K562 (cell line): ENCODE data around the gene ALOX5. TPM values are rescaled to one million over a fixed set of nuclear protein-coding genes. Genes with fewer than 3 reads are reported as not detected.
A peak's percentile ranks its signal among the peaks of the same experiment; 100 is the strongest.

Source experiments
- ASH1L ChIP-seq: fragments of 450-650 bp; IDR thresholded peaks from 2 replicates; pipeline ENCODE4 v1.6.1; 2018; ENCODE audit warnings: borderline replicate concordance, mild to moderate bottlenecking, low read depth; ENCODE audit not compliant: partially characterized antibody
- ATF1 ChIP-seq, 2 experiments: fragments of 450-650 bp in 1 of 2; IDR thresholded peaks; 2 replicates each; pipeline ENCODE4 v1.6.1; 2016; ENCODE audit warnings: missing compliant biosample characterization in 1 of 2, missing genetic modification characterization in 1 of 2
- BRD4 ChIP-seq: fragments of 200-600 bp; sonication (generic); IDR thresholded peaks from 2 replicates; pipeline ENCODE4 v1.6.1; 2017; ENCODE audit warnings: inconsistent platforms
- DACH1 ChIP-seq: fragments of 450-650 bp; IDR thresholded peaks from 2 replicates; pipeline ENCODE4 v1.6.1; 2018; ENCODE audit not compliant: partially characterized antibody
- ELF2 ChIP-seq: fragments of 250-450 bp; sonication (Bioruptor Pico); IDR thresholded peaks from 2 replicates; pipeline ENCODE4 v1.5.0; 2021; ENCODE audit warnings: mild to moderate bottlenecking
- FOXA3 ChIP-seq, 2 experiments: fragments of 450-650 bp in 1 of 2; sonication (generic) in 1 of 2; formaldehyde crosslinking; IDR thresholded peaks in 1 of 2; conservative IDR thresholded peaks in 1 of 2; 2 replicates each; pipeline versions ENCODE4 v1.4.0 to v1.8.0; 2020 to 2022; ENCODE audit warnings: mild to moderate bottlenecking in 2 of 2, missing genetic modification reagents in 1 of 2
- KAT2B ChIP-seq: IDR thresholded peaks from one replicate; pipeline ENCODE4 v1.6.1; 2012; ENCODE audit warnings: low read depth, mild to moderate bottlenecking, control low read depth, inconsistent platforms, low read length, moderate library complexity
- L3MBTL2 ChIP-seq: fragments of 450-650 bp; IDR thresholded peaks from 2 replicates; pipeline ENCODE4 v1.6.1; 2016; ENCODE audit warnings: mild to moderate bottlenecking, moderate library complexity
- MEF2D ChIP-seq: conservative IDR thresholded peaks from 2 replicates; pipeline ENCODE4 v1.6.1; 2016; ENCODE audit warnings: low read depth, missing genetic modification characterization, missing compliant biosample characterization
- MTA1 ChIP-seq: fragments of 450-650 bp; IDR thresholded peaks from 2 replicates; pipeline ENCODE4 v1.6.1; 2017; ENCODE audit warnings: borderline replicate concordance
- NFIC ChIP-seq: fragments of 450-650 bp; IDR thresholded peaks from 2 replicates; pipeline ENCODE4 v1.6.1; 2017; ENCODE audit warnings: mild to moderate bottlenecking, inconsistent platforms
- POLR2B ChIP-seq: fragments of 450-650 bp; IDR thresholded peaks from 2 replicates; pipeline ENCODE4 v1.6.1; 2018; ENCODE audit warnings: low read depth; ENCODE audit not compliant: partially characterized antibody
- PTBP1 ChIP-seq: fragments of 200-400 bp; formaldehyde crosslinking; IDR thresholded peaks from 2 replicates; pipeline ENCODE4 v1.6.1; 2017; ENCODE audit warnings: low read depth, low read length
- TBL1XR1 ChIP-seq, 2 experiments: IDR thresholded peaks; 2 replicates each; pipeline ENCODE4 v1.6.1; 2012; ENCODE audit warnings: improper control_type of control experiment in 2 of 2, low read length in 2 of 2, mild to moderate bottlenecking in 1 of 2
- TRIM24 ChIP-seq, 2 experiments: fragments of 450-650 bp; IDR thresholded peaks; 2 replicates each; pipeline ENCODE4 v1.6.1; 2016
- ZNF12 ChIP-seq: sonication (generic); formaldehyde crosslinking; IDR thresholded peaks from 2 replicates; pipeline ENCODE4 v1.4.0; 2020; ENCODE audit warnings: mild to moderate bottlenecking, missing genetic modification reagents
- ZNF764 ChIP-seq: fragments of 250-450 bp; sonication (Bioruptor Pico); IDR thresholded peaks from 2 replicates; pipeline ENCODE4 v1.4.0; 2020; ENCODE audit warnings: low read depth, mild to moderate bottlenecking, moderate library complexity
- ZNF780A ChIP-seq: fragments of 250-450 bp; sonication (Bioruptor Pico); IDR thresholded peaks from 2 replicates; pipeline ENCODE4 v1.5.0; 2021; ENCODE audit warnings: mild to moderate bottlenecking
- ZNF79 ChIP-seq: fragments of 250-450 bp; sonication (Bioruptor Pico); IDR thresholded peaks from 2 replicates; pipeline ENCODE4 v1.4.0; 2020; ENCODE audit warnings: low read depth, mild to moderate bottlenecking, moderate library complexity
- polyA plus RNA-seq, 8 experiments: library from polyadenylated mRNA; depleted of rRNA in 4 of 8; stranded (reverse) in 5 of 8; unstranded in 3 of 8; fragments of >200 nt; fragmentation: Nextera tagmentation in 2 of 8; fragmentation: Illumina TruSeq in 1 of 8; extraction: Ambion mirVana in 2 of 8; extraction: Trizol in 1 of 8; gene quantifications; 2 replicates each; pipeline versions ENCODE4 v1.2.1 to v1.2.3, GENCODE V29; 2011 to 2014; ENCODE audit warnings: inconsistent platforms in 1 of 8, missing spikeins in 1 of 8
- total RNA-seq, 7 experiments: library from RNA; depleted of rRNA in 6 of 7; stranded (reverse); fragments of >200 nt in 6 of 7; fragmentation: Illumina TruSeq in 2 of 7; extraction: Trizol in 2 of 7; gene quantifications; 2 replicates each; pipeline versions ENCODE4 v1.2.1 to v1.2.3, GENCODE V29; 2011 to 2021; ENCODE audit warnings: low replicate concordance in 1 of 7
- TF ChIP-seq, protein P1 (sequence below), 2 experiments: fragments of 450-650 bp in 1 of 2; sonication (generic) in 1 of 2; formaldehyde crosslinking in 1 of 2; IDR thresholded peaks in 1 of 2; conservative IDR thresholded peaks in 1 of 2; 2 replicates each; pipeline versions ENCODE4 v1.6.1 to v1.8.1; 2016 to 2023; ENCODE audit warnings: mild to moderate bottlenecking in 2 of 2, moderate library complexity in 2 of 2, inconsistent platforms in 1 of 2, missing genetic modification reagents in 1 of 2
- TF ChIP-seq, protein P2 (sequence below): fragments of 250-450 bp; sonication (Bioruptor Pico); IDR thresholded peaks from 2 replicates; pipeline ENCODE4 v1.5.0; 2021; ENCODE audit warnings: mild to moderate bottlenecking, borderline replicate concordance
- TF ChIP-seq, protein P3 (sequence below): IDR thresholded peaks from 2 replicates; pipeline ENCODE4 v1.6.1; 2016; ENCODE audit warnings: missing genetic modification characterization, missing compliant biosample characterization
- TF ChIP-seq, protein P4 (sequence below): fragments of 250-450 bp; sonication (Bioruptor Pico); IDR thresholded peaks from 2 replicates; pipeline ENCODE4 v1.8.0; 2021; ENCODE audit warnings: moderate library complexity, mild to moderate bottlenecking, inconsistent platforms

The ALOX5 gene
- total and polyA plus RNA-seq, 9 of the 15 experiments (the other 6 are each of a cell fraction or from before 2014, with no cell fraction given), result 0.10 to 2.4 (median 1.4) TPM

DNA sequence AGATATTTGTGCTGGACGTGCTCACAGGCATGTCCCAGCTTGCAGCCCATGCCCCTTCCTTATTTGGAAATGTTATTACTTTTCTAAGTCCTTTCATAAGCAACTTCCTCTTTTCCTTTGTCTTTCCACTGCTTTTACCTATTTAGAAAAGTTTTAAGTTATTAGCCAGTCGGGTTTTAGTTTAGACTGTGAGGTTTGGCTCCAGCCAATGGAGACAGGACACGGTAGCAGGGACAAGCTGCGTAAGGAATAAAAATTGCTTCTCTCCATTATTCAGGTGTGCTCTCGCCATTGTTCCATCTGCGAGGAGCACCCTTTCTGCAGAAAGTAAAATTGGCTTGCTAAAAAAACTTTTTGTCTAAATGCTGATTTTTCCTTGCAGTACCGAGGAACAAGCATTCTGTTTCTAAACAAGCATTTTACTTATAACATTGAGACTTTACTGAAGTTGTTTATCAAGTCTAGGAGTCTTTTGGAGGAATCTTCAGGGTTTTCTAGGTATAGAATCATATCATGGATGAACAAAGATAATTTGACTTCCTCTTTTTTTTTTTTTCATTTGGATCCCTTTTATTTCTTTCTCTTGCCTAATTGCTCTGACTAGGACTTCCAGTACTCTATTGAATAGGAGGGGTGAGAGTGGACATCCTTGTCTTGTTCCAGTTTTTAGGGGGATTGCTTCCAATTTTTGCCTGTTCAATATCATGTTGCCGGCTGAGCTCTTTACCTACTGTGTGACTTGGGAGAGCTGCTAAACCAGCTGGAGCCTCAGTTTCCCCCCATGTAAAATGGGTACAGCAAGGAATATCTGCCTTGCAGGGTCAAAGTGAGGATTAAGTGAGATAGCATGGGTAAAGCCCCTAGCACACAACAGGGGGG lies 63.8 kb downstream of the ALOX5 start (continued):
- no peak for TF ChIP-seq POLR2B
- peak in 1 of 2 experiments; percentile 68; a peak in 2 of 4 replicates for TF ChIP-seq TRIM24 (IDR thresholded peaks at IDR 0.05)
- TF ChIP-seq DACH1, result no peak
- no peak for TF ChIP-seq ATF1 (CRISPR knock-in tag; IDR thresholded peaks at IDR 0.05)
- TF ChIP-seq ATF1 (tag; IDR thresholded peaks at IDR 0.05), result 0 out of 2 replicates have a peak, but pooled peaks have one; percentile 18
- peak; percentile 33; the same call in 1 of the 2 replicates for TF ChIP-seq ZNF764 (CRISPR knock-in tag)
- no peak for TF ChIP-seq MEF2D (tag)
- TF ChIP-seq, protein P1, sequence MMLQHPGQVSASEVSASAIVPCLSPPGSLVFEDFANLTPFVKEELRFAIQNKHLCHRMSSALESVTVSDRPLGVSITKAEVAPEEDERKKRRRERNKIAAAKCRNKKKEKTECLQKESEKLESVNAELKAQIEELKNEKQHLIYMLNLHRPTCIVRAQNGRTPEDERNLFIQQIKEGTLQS (IDR thresholded peaks at IDR 0.05), result no peak
- TF ChIP-seq, protein P1 (CRISPR knock-in tag; conservative IDR thresholded peaks at IDR 0.05), result no peak
- TF ChIP-seq PTBP1, result no peak
- no peak for TF ChIP-seq ELF2 (CRISPR knock-in tag)
- TF ChIP-seq, protein P2, sequence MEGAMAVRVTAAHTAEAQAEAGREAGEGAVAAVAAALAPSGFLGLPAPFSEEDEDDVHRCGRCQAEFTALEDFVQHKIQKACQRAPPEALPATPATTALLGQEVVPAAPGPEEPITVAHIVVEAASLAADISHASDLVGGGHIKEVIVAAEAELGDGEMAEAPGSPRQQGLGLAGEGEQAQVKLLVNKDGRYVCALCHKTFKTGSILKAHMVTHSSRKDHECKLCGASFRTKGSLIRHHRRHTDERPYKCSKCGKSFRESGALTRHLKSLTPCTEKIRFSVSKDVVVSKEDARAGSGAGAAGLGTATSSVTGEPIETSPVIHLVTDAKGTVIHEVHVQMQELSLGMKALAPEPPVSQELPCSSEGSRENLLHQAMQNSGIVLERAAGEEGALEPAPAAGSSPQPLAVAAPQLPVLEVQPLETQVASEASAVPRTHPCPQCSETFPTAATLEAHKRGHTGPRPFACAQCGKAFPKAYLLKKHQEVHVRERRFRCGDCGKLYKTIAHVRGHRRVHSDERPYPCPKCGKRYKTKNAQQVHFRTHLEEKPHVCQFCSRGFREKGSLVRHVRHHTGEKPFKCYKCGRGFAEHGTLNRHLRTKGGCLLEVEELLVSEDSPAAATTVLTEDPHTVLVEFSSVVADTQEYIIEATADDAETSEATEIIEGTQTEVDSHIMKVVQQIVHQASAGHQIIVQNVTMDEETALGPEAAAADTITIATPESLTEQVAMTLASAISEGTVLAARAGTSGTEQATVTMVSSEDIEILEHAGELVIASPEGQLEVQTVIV (CRISPR knock-in tag), result no peak
- 0 out of 2 replicates have a peak, but pooled peaks have one; percentile 30 for TF ChIP-seq ZNF79 (CRISPR knock-in tag)
- TF ChIP-seq KAT2B, result no peak
- TF ChIP-seq NFIC, result no peak
- TF ChIP-seq BRD4, result peak; percentile 32; the same call in 1 of the 2 replicates
- no peak for TF ChIP-seq FOXA3 (CRISPR knock-in tag; conservative IDR thresholded peaks at IDR 0.05 in 1 of 2, IDR thresholded peaks at IDR 0.05 in 1 of 2)
- no peak for TF ChIP-seq MTA1
- no peak for TF ChIP-seq ZNF12 (CRISPR knock-in tag)
- TF ChIP-seq TBL1XR1 (IDR thresholded peaks at IDR 0.05; ENCODE audit: low read length in 2 of 2), result no peak
- TF ChIP-seq ASH1L, result no peak
- TF ChIP-seq, protein P3, sequence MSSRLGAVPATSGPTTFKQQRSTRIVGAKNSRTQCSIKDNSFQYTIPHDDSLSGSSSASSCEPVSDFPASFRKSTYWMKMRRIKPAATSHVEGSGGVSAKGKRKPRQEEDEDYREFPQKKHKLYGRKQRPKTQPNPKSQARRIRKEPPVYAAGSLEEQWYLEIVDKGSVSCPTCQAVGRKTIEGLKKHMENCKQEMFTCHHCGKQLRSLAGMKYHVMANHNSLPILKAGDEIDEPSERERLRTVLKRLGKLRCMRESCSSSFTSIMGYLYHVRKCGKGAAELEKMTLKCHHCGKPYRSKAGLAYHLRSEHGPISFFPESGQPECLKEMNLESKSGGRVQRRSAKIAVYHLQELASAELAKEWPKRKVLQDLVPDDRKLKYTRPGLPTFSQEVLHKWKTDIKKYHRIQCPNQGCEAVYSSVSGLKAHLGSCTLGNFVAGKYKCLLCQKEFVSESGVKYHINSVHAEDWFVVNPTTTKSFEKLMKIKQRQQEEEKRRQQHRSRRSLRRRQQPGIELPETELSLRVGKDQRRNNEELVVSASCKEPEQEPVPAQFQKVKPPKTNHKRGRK, result no peak
- no peak for TF ChIP-seq L3MBTL2
- TF ChIP-seq, protein P4, sequence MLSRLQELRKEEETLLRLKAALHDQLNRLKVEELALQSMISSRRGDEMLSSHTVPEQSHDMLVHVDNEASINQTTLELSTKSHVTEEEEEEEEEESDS (CRISPR knock-in tag), result no peak
- no peak for TF ChIP-seq ZNF780A (CRISPR knock-in tag)
